ENCODE measurements around the gene HOXB9. TPM values are rescaled to one million over a fixed set of nuclear protein-coding genes. Genes with fewer than 3 reads are reported as not detected.

The HOXB9 gene
- total and polyA plus RNA-seq, 3 experiments from 2014 or later, result 2.0 to 2.6 TPM; not detected in 1

DNA sequence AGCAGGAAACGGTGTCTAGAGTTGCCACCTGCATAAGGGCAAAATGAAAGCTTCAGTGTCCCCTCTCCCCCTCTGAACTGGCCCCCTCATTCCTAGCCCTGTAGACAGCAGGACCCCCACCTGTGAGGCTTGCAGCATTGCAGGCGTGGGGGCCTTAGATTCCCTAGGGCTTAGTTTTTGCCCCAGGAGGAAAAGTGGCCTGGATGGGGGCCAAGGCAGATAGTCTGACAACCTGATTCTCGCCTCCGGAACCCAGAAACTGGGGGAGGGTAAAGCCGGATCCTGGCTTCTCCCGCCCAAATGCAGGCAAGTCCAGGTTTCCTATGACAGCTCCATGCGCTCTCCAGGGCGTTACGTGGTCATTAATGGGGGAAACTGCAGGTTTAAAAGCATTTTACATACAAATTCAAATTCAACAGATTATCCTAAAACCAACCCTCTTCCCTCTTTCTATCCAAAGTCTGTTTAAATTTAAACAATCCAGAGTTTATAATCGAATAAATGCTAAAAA is 20.7 kb downstream of the HOXB9 start:
- Mint-ChIP-seq H3K36me3 (no peaks in the 10 kb centered on the region), H3K4me3 (peak overlapping the region in 1 of 7 donors; percentile 53), H3K9me3 (no peaks in the 10 kb centered on the region), H3K27me3 (peaks cover 81 to 86% of the 10 kb centered on the region in 2 donors), H3K27ac (no peak overlapping the region), H3K4me1 (peaks cover 11 to 39% (median 26%) of the 10 kb centered on the region in 3 donors)
- Histone ChIP-seq H3K4me1 (ENCODE audit: insufficient read depth, low read length) (peaks cover 7% of the 10 kb centered on the region), H3K36me3 (ENCODE audit: insufficient read depth, low read length) (no peaks in the 10 kb centered on the region), H3K27ac (ENCODE audit: low read depth, low read length) (peak overlapping the region; percentile 40), H3K9me3 (ENCODE audit: low read length) (no peaks in the 10 kb centered on the region), H3K27me3 (ENCODE audit: insufficient read depth, low read length, poor library complexity, severe bottlenecking) (peaks cover 51% of the 10 kb centered on the region), H3K4me3 (ENCODE audit: low read length) (no peak overlapping the region)
- DNase-seq, result no peak
- POLR2A ChIA-PET, result no interaction called here
- CTCF ChIA-PET, result no interaction called here

DNA sequence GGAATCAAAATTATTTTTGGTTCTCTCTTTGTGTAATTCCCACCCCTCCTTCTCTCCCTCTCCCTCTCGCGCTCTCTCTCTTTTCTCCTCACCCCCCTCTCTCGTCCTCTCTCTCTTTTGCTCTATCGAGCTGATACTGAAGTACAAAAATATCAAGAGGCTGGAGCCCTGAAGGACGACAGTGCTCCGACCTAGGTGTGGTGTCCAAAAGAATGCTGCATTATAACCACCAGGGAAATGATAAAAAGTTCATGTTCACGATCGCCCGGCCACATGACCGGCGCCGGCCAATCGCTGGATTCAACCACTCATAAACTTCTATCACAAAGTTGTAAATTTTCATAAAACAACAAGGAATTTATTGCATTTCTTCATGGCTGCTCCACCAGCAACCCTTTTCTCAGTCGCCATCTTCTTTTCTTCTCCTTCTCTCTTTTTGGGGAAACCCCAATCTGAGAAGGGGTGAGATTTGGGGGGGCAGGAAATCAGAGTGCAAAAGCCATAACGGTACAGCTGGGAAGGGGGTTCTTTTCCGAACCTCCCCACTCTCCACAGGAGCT is 21.3 kb downstream of the HOXB9 start, which contains the start of gene HOXB6:
TSS of gene HOXB6 (minus strand) at position 217 of the 560 bp plus-strand sequence. CDS start 6,836 bp downstream, outside the sequence.
- no peaks in the 10 kb centered on the region for H3K36me3 Mint-ChIP-seq
- POLR2A ChIA-PET, result no interaction called here
- CTCF ChIA-PET, result no interaction called here

DNA sequence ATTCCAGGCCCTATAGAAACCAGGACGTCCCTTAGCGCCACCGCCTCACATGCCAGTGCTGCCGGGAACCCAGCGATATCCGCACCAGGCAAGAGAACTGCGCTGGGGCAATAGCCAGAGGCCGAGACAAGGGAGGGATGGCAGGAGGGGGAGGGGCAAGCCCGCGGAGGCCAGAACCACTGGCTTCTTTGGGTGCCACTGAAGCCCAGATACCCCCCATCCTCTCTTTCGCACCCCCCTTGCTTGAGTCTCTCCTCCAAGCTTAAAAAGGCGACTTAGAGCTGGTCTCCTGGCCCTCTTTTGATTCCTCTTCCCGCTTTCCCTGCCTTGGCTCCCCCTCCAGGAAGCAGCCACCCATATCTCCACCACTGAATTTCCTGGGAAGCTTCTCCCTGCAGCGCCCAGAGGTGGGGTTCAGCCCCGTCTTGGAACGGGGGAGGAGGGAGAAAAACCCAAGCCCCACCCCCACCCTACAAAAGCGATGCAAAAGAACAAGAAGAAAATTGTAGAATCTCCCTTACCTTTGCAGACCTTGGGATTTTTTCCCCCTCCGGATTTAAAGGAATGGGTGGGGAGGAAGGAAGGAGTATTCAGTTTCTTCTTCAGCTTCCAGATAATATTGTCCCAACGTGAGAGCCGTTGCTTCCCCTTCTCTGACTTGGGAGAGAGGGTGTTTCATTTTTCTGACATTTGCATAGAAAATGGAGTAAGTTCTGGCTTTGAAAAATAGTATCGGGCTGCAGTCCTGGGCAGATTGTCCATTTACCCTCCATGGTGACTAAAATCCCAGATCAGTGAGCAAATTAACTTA is 22.0 kb downstream of the HOXB9 start:
- Histone ChIP-seq H3K9me3 (ENCODE audit: low read length) (no peaks in the 10 kb centered on the region), H3K27ac (ENCODE audit: low read depth, low read length) (peak overlapping the region; percentile 40), H3K36me3 (ENCODE audit: insufficient read depth, low read length) (no peaks in the 10 kb centered on the region), H3K4me1 (ENCODE audit: insufficient read depth, low read length) (no peaks in the 10 kb centered on the region), H3K27me3 (ENCODE audit: insufficient read depth, low read length, poor library complexity, severe bottlenecking) (peaks cover 52% of the 10 kb centered on the region), H3K4me3 (ENCODE audit: low read length) (no peak overlapping the region)
- Mint-ChIP-seq H3K36me3 (no peaks in the 10 kb centered on the region), H3K4me3 (peak overlapping the region in 3 of 7 donors; percentile 8 to 53 (median 26)), H3K27me3 (peaks cover 90 to 92% of the 10 kb centered on the region in 2 donors), H3K4me1 (peaks cover 11 to 33% (median 26%) of the 10 kb centered on the region in 3 donors), H3K9me3 (no peaks in the 10 kb centered on the region), H3K27ac (no peak overlapping the region)
- ChIA-PET POLR2A (interaction anchor here (0.6 kb wide), 1 partner anchor 10 kb away, joined by 9 read pairs; no protein-coding TSS in a partner anchor), CTCF (no interaction called here)
- no peak for DNase-seq

More for the DNA sequence above, 21.3 kb downstream of the HOXB9 start, which contains the start of gene HOXB6:
- Mint-ChIP-seq H3K27ac (peak within 1 kb of the TSS in 1 of 8 donors; percentile 24), H3K27me3 (peaks cover 86 to 92% of the 10 kb centered on the region in 2 donors), H3K4me1 (peaks cover 11 to 34% (median 26%) of the 10 kb centered on the region in 3 donors), H3K4me3 (peak within 1 kb of the TSS in 4 of 7 donors; percentile 4 to 53 (median 17)), H3K9me3 (no peaks in the 10 kb centered on the region)
- H3K27ac ChIP-seq (ENCODE audit: low read depth, low read length), result peak within 1 kb of the TSS; percentile 40
- peaks cover 3% of the 10 kb centered on the region for H3K4me1 ChIP-seq (ENCODE audit: insufficient read depth, low read length)
- no peak within 1 kb of the TSS for H3K4me3 ChIP-seq (ENCODE audit: low read length)
- peaks cover 52% of the 10 kb centered on the region for H3K27me3 ChIP-seq (ENCODE audit: insufficient read depth, low read length, poor library complexity, severe bottlenecking)
- H3K36me3 ChIP-seq (ENCODE audit: insufficient read depth, low read length), result no peaks in the 10 kb centered on the region
- H3K9me3 ChIP-seq (ENCODE audit: low read length), result no peaks in the 10 kb centered on the region
- DNase-seq, result no peak

DNA sequence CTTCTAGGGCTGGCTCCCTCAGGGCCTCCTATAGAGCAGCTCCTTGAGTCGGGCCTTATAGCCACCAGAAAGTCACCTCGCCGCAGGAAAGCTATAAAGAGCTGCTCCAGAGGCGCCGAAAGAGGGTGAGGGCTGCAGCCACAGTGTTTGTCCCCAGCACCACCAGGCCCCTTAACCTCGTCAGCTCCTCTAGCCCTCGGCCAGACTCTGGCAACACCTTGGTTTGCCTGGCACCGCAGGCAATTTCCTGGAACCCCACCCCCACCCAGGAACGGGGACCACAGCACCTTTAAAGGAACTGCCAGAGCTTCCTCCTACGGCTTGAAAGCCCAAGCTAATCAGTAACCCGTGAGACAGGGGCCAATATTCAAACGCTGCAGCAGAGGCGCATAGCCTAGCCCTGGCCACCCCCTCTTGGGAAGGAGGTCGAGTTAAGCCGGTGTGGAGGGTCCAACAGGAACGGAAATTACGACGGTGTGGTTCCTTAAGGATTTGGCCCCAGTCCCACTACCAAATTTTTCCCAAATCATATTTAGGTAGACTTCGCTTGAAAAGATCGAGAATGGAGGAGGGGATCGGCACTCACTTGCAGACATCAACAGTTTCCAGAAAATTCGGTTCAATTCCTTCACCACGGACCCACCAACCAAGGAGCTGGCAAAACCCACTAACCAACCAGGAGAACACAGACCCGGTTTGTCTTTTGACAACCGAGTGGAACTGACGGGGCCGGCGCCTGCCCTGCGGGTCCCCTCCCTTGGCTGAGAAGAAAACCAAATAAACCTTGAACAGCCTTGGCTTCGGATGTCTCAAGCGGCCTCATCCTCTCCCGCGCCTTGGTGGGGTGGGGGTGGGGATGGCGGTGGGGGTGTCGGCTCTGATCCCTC is 24.4 kb downstream of the HOXB9 start:
- Mint-ChIP-seq H3K9me3 (no peaks in the 10 kb centered on the region), H3K27me3 (peaks cover 94 to 95% of the 10 kb centered on the region in 2 donors), H3K27ac (peak overlapping the region in 2 of 8 donors; percentile 41 to 68), H3K36me3 (no peaks in the 10 kb centered on the region), H3K4me1 (peaks cover 31 to 56% (median 48%) of the 10 kb centered on the region in 3 donors), H3K4me3 (peak overlapping the region in 4 of 7 donors; percentile 10 to 61 (median 39))
- Histone ChIP-seq H3K36me3 (ENCODE audit: insufficient read depth, low read length) (no peaks in the 10 kb centered on the region), H3K4me1 (ENCODE audit: insufficient read depth, low read length) (peaks cover 20% of the 10 kb centered on the region), H3K27ac (ENCODE audit: low read depth, low read length) (no peak overlapping the region), H3K9me3 (ENCODE audit: low read length) (no peaks in the 10 kb centered on the region), H3K27me3 (ENCODE audit: insufficient read depth, low read length, poor library complexity, severe bottlenecking) (peaks cover 75% of the 10 kb centered on the region), H3K4me3 (ENCODE audit: low read length) (no peak overlapping the region)
- DNase-seq, result no peak
- ChIA-PET CTCF (interaction anchor here (1.0 to 2.1 kb wide), 5 partner anchors 8 to 522 kb away, joined by 3 to 8 read pairs (median 4); no protein-coding TSS in a partner anchor), POLR2A (interaction anchor here (0.6 to 1.0 kb wide), 2 partner anchors 11 to 526 kb away, joined by 3 read pairs; no protein-coding TSS in a partner anchor)

DNA sequence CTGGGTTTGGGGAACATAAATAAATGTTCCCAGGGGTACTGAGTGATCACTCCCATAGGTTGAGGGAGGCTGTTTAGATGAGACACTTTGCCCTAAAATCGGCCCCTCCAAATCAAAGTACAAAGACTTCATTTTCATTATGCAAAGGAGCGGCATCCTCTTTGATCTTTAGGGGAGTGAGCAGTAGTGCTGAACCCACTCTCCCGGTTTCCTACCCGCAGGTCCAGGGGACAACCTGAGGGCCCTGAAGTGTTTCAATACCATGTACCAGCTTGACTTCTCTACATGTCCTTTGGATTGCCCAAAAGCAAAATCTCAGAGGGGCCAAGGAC is 25.0 kb downstream of the HOXB9 start:
- peaks cover 37 to 62% (median 54%) of the 10 kb centered on the region in 3 donors for H3K4me1 Mint-ChIP-seq
- peak overlapping the region in 1 of 7 donors; percentile 0 for H3K4me3 Mint-ChIP-seq
- no peak for DNase-seq
- ChIA-PET POLR2A (interaction anchor here (0.6 to 1.0 kb wide), 2 partner anchors 11 to 526 kb away, joined by 3 read pairs; no protein-coding TSS in a partner anchor), CTCF (interaction anchor here (1.1 to 2.1 kb wide), 4 partner anchors 9 to 266 kb away, joined by 3 to 8 read pairs (median 4); no protein-coding TSS in a partner anchor)
- no peak overlapping the region for H3K27ac ChIP-seq (ENCODE audit: low read depth, low read length)
- peaks cover 81% of the 10 kb centered on the region for H3K27me3 ChIP-seq (ENCODE audit: insufficient read depth, low read length, poor library complexity, severe bottlenecking)
- H3K27ac Mint-ChIP-seq, result peak overlapping the region in 1 of 8 donors; percentile 68
- H3K4me3 ChIP-seq (ENCODE audit: low read length), result no peak overlapping the region
- no peaks in the 10 kb centered on the region for H3K9me3 Mint-ChIP-seq
- H3K36me3 ChIP-seq (ENCODE audit: insufficient read depth, low read length), result no peaks in the 10 kb centered on the region
- no peaks in the 10 kb centered on the region for H3K9me3 ChIP-seq (ENCODE audit: low read length)
- H3K36me3 Mint-ChIP-seq, result no peaks in the 10 kb centered on the region
- peaks cover 94 to 96% of the 10 kb centered on the region in 2 donors for H3K27me3 Mint-ChIP-seq
- H3K4me1 ChIP-seq (ENCODE audit: insufficient read depth, low read length), result peaks cover 26% of the 10 kb centered on the region

DNA sequence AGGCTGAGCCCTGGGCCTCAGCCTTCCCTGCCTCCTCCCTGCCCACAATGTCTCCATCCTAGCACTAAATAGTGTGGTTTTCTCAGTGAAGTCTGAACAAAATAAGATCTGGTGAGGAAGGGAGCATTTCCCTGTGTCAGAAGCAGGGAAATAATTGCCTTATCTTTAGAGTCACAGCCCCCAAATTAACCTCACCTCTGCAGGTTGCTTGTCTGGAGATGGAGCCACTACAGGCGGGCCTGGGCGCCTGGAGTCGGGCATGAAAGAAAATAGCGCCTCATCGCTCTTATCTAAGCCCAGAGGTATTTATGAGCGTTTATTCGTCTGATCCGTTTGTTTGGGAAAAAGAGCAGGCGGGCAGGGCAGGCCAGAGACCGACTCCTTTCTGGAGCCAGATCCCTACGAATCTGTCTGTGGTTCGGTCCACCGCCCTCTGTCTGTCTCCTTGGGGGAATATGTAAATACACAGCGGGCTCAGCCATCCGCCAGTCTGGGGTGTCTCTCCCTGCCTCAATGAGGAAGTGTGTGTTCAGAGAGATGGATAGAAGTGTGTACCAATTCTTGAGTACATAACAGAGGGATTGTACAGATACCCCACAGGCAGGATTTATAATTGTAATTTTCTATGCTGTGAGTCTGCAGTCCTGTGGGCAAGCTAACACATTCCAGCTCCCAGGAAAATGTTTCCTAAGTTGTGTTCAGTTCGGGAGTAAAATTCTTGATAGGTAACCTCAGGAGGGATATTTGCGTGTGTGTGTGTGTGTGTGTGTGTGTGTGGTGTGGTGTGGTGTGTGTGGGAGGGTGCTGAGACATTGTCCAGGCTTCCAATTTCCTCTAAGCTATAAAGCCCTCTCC is 25.7 kb downstream of the HOXB9 start:
- H3K4me3 ChIP-seq (ENCODE audit: low read length), result no peak overlapping the region
- ChIA-PET POLR2A (interaction anchor here (0.6 to 1.0 kb wide), 2 partner anchors 12 to 525 kb away, joined by 3 read pairs; no protein-coding TSS in a partner anchor), CTCF (interaction anchor here (1.1 to 2.1 kb wide), 4 partner anchors 8 to 265 kb away, joined by 3 to 8 read pairs (median 4); no protein-coding TSS in a partner anchor)
- no peaks in the 10 kb centered on the region for H3K9me3 ChIP-seq (ENCODE audit: low read length)
- no peaks in the 10 kb centered on the region for H3K36me3 ChIP-seq (ENCODE audit: insufficient read depth, low read length)
- Mint-ChIP-seq H3K4me1 (peaks cover 41 to 63% (median 56%) of the 10 kb centered on the region in 3 donors), H3K27ac (peak overlapping the region in 1 of 8 donors; percentile 21), H3K27me3 (peaks cover 93 to 98% of the 10 kb centered on the region in 2 donors), H3K4me3 (peak overlapping the region in 1 of 7 donors; percentile 3), H3K36me3 (no peaks in the 10 kb centered on the region), H3K9me3 (no peaks in the 10 kb centered on the region)
- DNase-seq, result no peak
- H3K4me1 ChIP-seq (ENCODE audit: insufficient read depth, low read length), result peaks cover 29% of the 10 kb centered on the region
- H3K27me3 ChIP-seq (ENCODE audit: insufficient read depth, low read length, poor library complexity, severe bottlenecking), result peaks cover 88% of the 10 kb centered on the region
- no peak overlapping the region for H3K27ac ChIP-seq (ENCODE audit: low read depth, low read length)

Measured in CD8-positive, alpha-beta memory T cell (primary cell).